Stimulated activated CD4-positive, alpha-beta T cell treated with anti-CD3 and anti-CD28 coated beads, Interleukin-1b, Interleukin-23, amount 100 ng/mL, for 4 hours (primary cell): ENCODE data around the gene PALLD.

ENCODE experiments used
- DNase-seq, 2 donors: peaks; one replicate each; pipeline ENCODE4 v3.0.0-alpha.2; 2020; ENCODE audit warnings: low read depth in 2 of 2

The PALLD gene

GRCh38 chr4:168874083-168874482 is 377.2 kb downstream of the PALLD start:
- DNase-seq, result no peak

- no peak for DNase-seq
Observed at GRCh38 chr4:168876106-168876505, 379.3 kb downstream of the PALLD start.

GRCh38 chr4:168877511-168878491 is 380.9 kb downstream of the PALLD start:
- no peak for DNase-seq

GRCh38 chr4:168878623-168879022 is 381.8 kb downstream of the PALLD start:
- no peak for DNase-seq

- DNase-seq, result no peak
Observed at GRCh38 chr4:168879188-168879587, 382.3 kb downstream of the PALLD start.

GRCh38 chr4:168880072-168880675 is 383.3 kb downstream of the PALLD start:
- DNase-seq, result no peak

- no peak for DNase-seq
Observed at GRCh38 chr4:168880811-168881595, 384.2 kb downstream of the PALLD start.

GRCh38 chr4:168881781-168882420 is 385.0 kb downstream of the PALLD start:
- DNase-seq, result no peak

GRCh38 chr4:168882650-168883233 is 385.9 kb downstream of the PALLD start:
- no peak for DNase-seq

GRCh38 chr4:168883513-168883912 is 386.7 kb downstream of the PALLD start:
- DNase-seq, result no peak

- no peak for DNase-seq
Observed at GRCh38 chr4:168884251-168885124, 387.6 kb downstream of the PALLD start.

- DNase-seq, result no peak
Observed at GRCh38 chr4:168885400-168885799, 388.5 kb downstream of the PALLD start.

GRCh38 chr4:168886351-168886750 is 389.5 kb downstream of the PALLD start:
- DNase-seq, result no peak

- no peak for DNase-seq
Observed at GRCh38 chr4:168887809-168888208, 391.0 kb downstream of the PALLD start.

GRCh38 chr4:168888715-168889215 is 391.9 kb downstream of the PALLD start:
- DNase-seq, result no peak

- DNase-seq, result no peak
Observed at GRCh38 chr4:168891086-168891485, 394.2 kb downstream of the PALLD start.

- DNase-seq, result no peak
Observed at GRCh38 chr4:168891688-168892087, 394.8 kb downstream of the PALLD start.

GRCh38 chr4:168892475-168892874 is 395.6 kb downstream of the PALLD start:
- DNase-seq, result no peak

GRCh38 chr4:168893205-168893604 is 396.4 kb downstream of the PALLD start:
- DNase-seq, result no peak

GRCh38 chr4:168893807-168894206 is 397.0 kb downstream of the PALLD start:
- no peak for DNase-seq
